ENCODE measurements around the gene TSSC4. TPM values are rescaled to one million over a fixed set of nuclear protein-coding genes. Genes with fewer than 3 reads are reported as not detected.

Gene TSSC4
- 7.2 and 32.5 TPM in 2 replicates for total RNA-seq (2011; cell fraction: chromatin; rRNA removed; ENCODE audit: low replicate concordance)
- total RNA-seq (2011; cell fraction: nucleolus; rRNA removed): 37.2 and 47.1 TPM in 2 replicates
- 21.3 and 24.4 TPM in 2 replicates for total RNA-seq (2011; cell fraction: nucleoplasm; rRNA removed)
- total RNA-seq (2014; rRNA removed) (53.4 and 63.9 TPM in 2 replicates), total RNA-seq (2014; rRNA removed; fragmentation: Illumina TruSeq; extraction: Trizol) (3.7 and 4.7 TPM in 2 replicates), total RNA-seq (2015; rRNA removed; fragmentation: Illumina TruSeq; extraction: Trizol) (35.3 and 35.5 TPM in 2 replicates), total RNA-seq (2021) (49.0 and 54.2 TPM in 2 replicates), polyA plus RNA-seq (2011; rRNA removed) (11.0 and 16.2 TPM in 2 replicates), polyA plus RNA-seq (2014; fragmentation: Illumina TruSeq; extraction: Trizol) (6.2 and 22.8 TPM in 2 replicates), polyA plus RNA-seq (2014; fragmentation: Nextera tagmentation; extraction: Ambion mirVana) (1 to 10 TPM in 1 of 2 experiments, under 1 TPM in 1; 0.41 to 2.8 TPM), polyA plus RNA-seq (2014; rRNA removed) (29.1 and 32.5 TPM in 2 replicates), polyA minus RNA-seq (2011; rRNA and poly(A)+ RNA removed) (5.8 and 8.2 TPM in 2 replicates), Bru-seq, nascent RNA (percentile 79 among the genes with signal in this experiment), BruChase-seq, experiment 1, labeled RNA remaining after a 2-hour chase (percentile 72 among the genes with signal in this experiment), BruChase-seq, experiment 2, labeled RNA remaining after a 6-hour chase (percentile 75 among the genes with signal in this experiment)
- 17.0 and 45.2 TPM in 2 replicates for polyA plus RNA-seq (2011; cell fraction: cytosol; rRNA removed)
- 24.0 and 35.2 TPM in 2 replicates for polyA plus RNA-seq (2011; cell fraction: nucleus; rRNA removed)
- 37.3 and 42.1 TPM in 2 replicates for polyA plus RNA-seq (2012)
- 13.1 and 16.7 TPM in 2 replicates for polyA minus RNA-seq (2011; cell fraction: cytosol; rRNA and poly(A)+ RNA removed)
- 26.9 and 33.5 TPM in 2 replicates for polyA minus RNA-seq (2011; cell fraction: nucleus; rRNA and poly(A)+ RNA removed)
- long read RNA-seq, experiment 1, transcript TSSC4-203 (4 exons, 1,544 nt): minor isoform, 5 of 151 reads
- long read RNA-seq, experiment 1, transcript TSSC4-210 (2 exons, 912 nt): minor isoform, 11 of 151 reads
- long read RNA-seq, experiment 1, transcript TSSC4-201 (3 exons, 1,686 nt): major isoform, 108 of 151 reads
- long read RNA-seq, experiment 1, partial matches to known transcripts: 6 of 151 reads
- long read RNA-seq, experiment 1, other reads (novel, unspliced or antisense): 19 of 151 reads
- long read RNA-seq, experiment 2, transcript TSSC4-201 (3 exons, 1,686 nt): major isoform, 29 of 57 reads
- long read RNA-seq, experiment 2, transcript TSSC4-210 (2 exons, 912 nt): minor isoform, 13 of 57 reads
- long read RNA-seq, experiment 2, partial matches to known transcripts: 4 of 57 reads
- long read RNA-seq, experiment 2, other reads (novel, unspliced or antisense): 9 of 57 reads
- long read RNA-seq, experiment 3, transcript TSSC4-201 (3 exons, 1,686 nt): major isoform, 53 of 71 reads
- long read RNA-seq, experiment 3, transcript TSSC4-210 (2 exons, 912 nt): minor isoform, 10 of 71 reads
- long read RNA-seq, experiment 3, partial matches to known transcripts: 1 of 71 reads
- long read RNA-seq, experiment 3, other reads (novel, unspliced or antisense): 4 of 71 reads

GRCh38 chr11:2400069-2400761 lies at the start of gene TSSC4:
TSSC4 (plus strand) TSS chr11:2400750; CDS start chr11:2402634, 1,884 bp downstream.
- ATAC-seq (peak; percentile 91), FAIRE-seq (peak; percentile 100), DNase-seq (ENCODE audit: extremely low read depth in 1 of 4, low spot score in 3 of 4) (peak; percentile 93 to 99 (median 98))
- WGBS (ENCODE audit: insufficient coverage, low coverage, missing lambda C conversion rate): 2% methylated on average over 50 of the region's 66 CpGs
- CTCF ChIA-PET (ENCODE audit: low intra/inter-chr PET ratio): interaction anchor here (0.6 to 1.6 kb wide), 5 partner anchors 20 to 491 kb away, joined by 3 to 5 read pairs (median 4); no protein-coding TSS in a partner anchor
- in situ Hi-C loops (cut with MboI): no loop called here
- no peaks in the 10 kb centered on the region for H3K9me1 ChIP-seq (ENCODE audit: control insufficient read depth, insufficient read depth, low read length)
- peak within 1 kb of the TSS; percentile 94 to 98 for H3K9ac ChIP-seq (ENCODE audit: insufficient read depth in 1 of 2, low read depth in 2 of 2, low read length in 2 of 2)
- H3K27ac ChIP-seq (ENCODE audit: extremely low read depth, low read depth, low read length): peak within 1 kb of the TSS; percentile 77
- H3K36me3 ChIP-seq (ENCODE audit: control insufficient read depth, insufficient read depth, low read length): peaks cover 50% of the 10 kb centered on the region; the same call in 1 of the 3 replicates
- intact Hi-C loops (cut with micrococcal nuclease): loop anchor here (1.0 to 5.0 kb wide), 2 partner anchors 20 to 93 kb away; no protein-coding TSS in a partner anchor
- peaks cover 12 to 73% of the 10 kb centered on the region in 2 experiments; a peak in 4 of 5 replicates for H3K4me1 ChIP-seq (replicated peaks in 1 of 2; ENCODE audit: control insufficient read depth in 2 of 2, insufficient read depth in 2 of 2, low read length in 2 of 2)
- peaks cover 28% of the 10 kb centered on the region for H3K79me2 ChIP-seq (ENCODE audit: control insufficient read depth, insufficient read depth, low read length)
- no TSS peak for BruUV-seq (replicated peaks)
- POLR2A ChIA-PET: interaction anchor here (1.0 to 2.3 kb wide), 7 partner anchors 13 to 95 kb away, joined by 3 to 11 read pairs (median 6); partner anchors contain the start of gene CD81
- no peaks in the 10 kb centered on the region for H3K27me3 ChIP-seq (ENCODE audit: control insufficient read depth in 2 of 2, insufficient read depth in 2 of 2, low read length in 2 of 2)
- H3K4me2 ChIP-seq (ENCODE audit: insufficient read depth, low read length): peak within 1 kb of the TSS; percentile 95
- no peaks in the 10 kb centered on the region; the same call in 1 of the 2 replicates for H4K20me1 ChIP-seq (replicated peaks; ENCODE audit: control insufficient read depth, insufficient read depth, low read length)
- H3K9me3 ChIP-seq (replicated peaks; ENCODE audit: control insufficient read depth, insufficient read depth, low read depth, low read length): no peaks in the 10 kb centered on the region
- peak within 1 kb of the TSS; percentile 87 for H3K4me3 ChIP-seq
- H2AFZ ChIP-seq (ENCODE audit: low read depth, low read length): peak within 1 kb of the TSS; percentile 72; the same call in 1 of the 2 replicates
- TF ChIP-seq PTBP1 (IDR thresholded peaks at IDR 0.05; ENCODE audit: low read depth, low read length) (no peak), HEY1 (CRISPR knock-in tag; IDR thresholded peaks at IDR 0.05; ENCODE audit: borderline replicate concordance) (no peak), ETS1 (conservative IDR thresholded peaks at IDR 0.05; ENCODE audit: control insufficient read depth, low read depth, low read length) (peak; percentile 98), MTA2 (IDR thresholded peaks at IDR 0.05; ENCODE audit: low read depth) (no peak), SMARCA4 (IDR thresholded peaks at IDR 0.05) (no peak), ZNF695 (CRISPR knock-in tag; IDR thresholded peaks at IDR 0.05) (no peak), RAD51 (IDR thresholded peaks at IDR 0.05; ENCODE audit: borderline replicate concordance, low read depth) (no peak), SP2 (IDR thresholded peaks at IDR 0.05; ENCODE audit: extremely low read depth, low read depth, low read length, poor library complexity, severe bottlenecking) (peak; percentile 21), C11orf30 (IDR thresholded peaks at IDR 0.05; ENCODE audit: low read depth) (peak; percentile 94), GTF2E2 (tag; IDR thresholded peaks at IDR 0.05) (peak; percentile 47; the same call in 1 of the 2 replicates), NEUROD1 (IDR thresholded peaks at IDR 0.05; ENCODE audit: borderline replicate concordance, low read depth, low read length, partially characterized antibody) (peak; percentile 45), IRF2 (CRISPR knock-in tag; IDR thresholded peaks at IDR 0.05) (no peak), ELK1 (CRISPR knock-in tag; IDR thresholded peaks at IDR 0.05) (0 out of 2 replicates have a peak, but pooled peaks have one; percentile 5)

Data from K562 (cell line).